ENCODE data around the gene LRSAM1.

Gene LRSAM1

GRCh38 chr9:127423934-127424675 lies 27.2 kb upstream of the LRSAM1 start, which contains the start of gene ZNF79:
Gene ZNF79, plus strand, starts transcription at chr9:127424382. Its CDS starts 406 bp downstream, at chr9:127424788.
- FAIRE-seq (peak; percentile 92), DNase-seq (ENCODE audit: insufficient read length, low spot score) (peak; percentile 94)
- TF ChIP-seq POLR2AphosphoS5 (IDR thresholded peaks at IDR 0.05; ENCODE audit: low read depth, low read length) = peak; percentile 93
- peak; percentile 57 for TF ChIP-seq TAF1 (IDR thresholded peaks at IDR 0.05; ENCODE audit: low read depth, low read length)
- TF ChIP-seq POU2F2 (IDR thresholded peaks at IDR 0.05; ENCODE audit: low read depth, low read length) = no peak
- TF ChIP-seq POLR2A (IDR thresholded peaks at IDR 0.05; ENCODE audit: low read depth, low read length) = peak; percentile 89
- TF ChIP-seq SPI1 (IDR thresholded peaks at IDR 0.05; ENCODE audit: low read depth, low read length) = no peak

DNA sequence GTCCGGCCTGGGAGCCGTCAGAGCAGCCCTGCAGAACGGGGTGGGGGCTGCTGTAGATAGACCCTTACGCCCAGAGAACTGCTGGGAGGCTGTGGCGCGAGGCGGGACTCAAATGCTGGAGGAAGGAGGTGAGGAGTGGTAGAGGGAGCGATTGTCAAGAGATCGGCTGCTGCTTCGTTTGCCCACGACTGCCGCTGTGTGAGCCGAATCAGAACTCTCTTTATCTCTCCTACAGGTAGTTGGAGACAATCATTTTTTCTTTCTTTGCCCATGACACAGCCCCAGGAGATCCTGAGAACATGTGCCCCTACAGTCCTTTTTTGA lies 26.7 kb upstream of the LRSAM1 start:
- TF ChIP-seq SPI1 (IDR thresholded peaks at IDR 0.05; ENCODE audit: low read depth, low read length) = no peak
- no peak for TF ChIP-seq PAX5 (IDR thresholded peaks at IDR 0.05; ENCODE audit: insufficient read depth, low read length, severe bottlenecking)
- TF ChIP-seq POLR2A (IDR thresholded peaks at IDR 0.05; ENCODE audit: low read depth, low read length) = no peak
- TF ChIP-seq POLR2AphosphoS5 (IDR thresholded peaks at IDR 0.05; ENCODE audit: low read depth, low read length) = no peak
- TF ChIP-seq POU2F2 (IDR thresholded peaks at IDR 0.05; ENCODE audit: low read depth, low read length) = no peak
- TF ChIP-seq TAF1 (IDR thresholded peaks at IDR 0.05; ENCODE audit: low read depth, low read length) = no peak
- FAIRE-seq (no peak), DNase-seq (ENCODE audit: insufficient read length, low spot score) (no peak)

- no peak for DNase-seq (ENCODE audit: insufficient read length, low spot score)
- FAIRE-seq = no peak
- no peak for TF ChIP-seq PAX5 (IDR thresholded peaks at IDR 0.05; ENCODE audit: insufficient read depth, low read length, severe bottlenecking)
- no peak for TF ChIP-seq POLR2AphosphoS5 (IDR thresholded peaks at IDR 0.05; ENCODE audit: low read depth, low read length)
- no peak for TF ChIP-seq POU2F2 (IDR thresholded peaks at IDR 0.05; ENCODE audit: low read depth, low read length)
- TF ChIP-seq POLR2A (IDR thresholded peaks at IDR 0.05; ENCODE audit: low read depth, low read length) = no peak
- TF ChIP-seq SPI1 (IDR thresholded peaks at IDR 0.05; ENCODE audit: low read depth, low read length) = no peak
- TF ChIP-seq TAF1 (IDR thresholded peaks at IDR 0.05; ENCODE audit: low read depth, low read length) = no peak
Observed at GRCh38 chr9:127426756-127427155, 24.6 kb upstream of the LRSAM1 start.

GRCh38 chr9:127428348-127428747 lies 23.0 kb upstream of the LRSAM1 start:
- TF ChIP-seq POLR2AphosphoS5 (IDR thresholded peaks at IDR 0.05; ENCODE audit: low read depth, low read length) = no peak
- no peak for TF ChIP-seq SPI1 (IDR thresholded peaks at IDR 0.05; ENCODE audit: low read depth, low read length)
- TF ChIP-seq POU2F2 (IDR thresholded peaks at IDR 0.05; ENCODE audit: low read depth, low read length) = no peak
- TF ChIP-seq POLR2A (IDR thresholded peaks at IDR 0.05; ENCODE audit: low read depth, low read length) = no peak
- no peak for TF ChIP-seq TAF1 (IDR thresholded peaks at IDR 0.05; ENCODE audit: low read depth, low read length)
- no peak for TF ChIP-seq PAX5 (IDR thresholded peaks at IDR 0.05; ENCODE audit: insufficient read depth, low read length, severe bottlenecking)
- no peak for DNase-seq (ENCODE audit: insufficient read length, low spot score)
- no peak for FAIRE-seq

DNA sequence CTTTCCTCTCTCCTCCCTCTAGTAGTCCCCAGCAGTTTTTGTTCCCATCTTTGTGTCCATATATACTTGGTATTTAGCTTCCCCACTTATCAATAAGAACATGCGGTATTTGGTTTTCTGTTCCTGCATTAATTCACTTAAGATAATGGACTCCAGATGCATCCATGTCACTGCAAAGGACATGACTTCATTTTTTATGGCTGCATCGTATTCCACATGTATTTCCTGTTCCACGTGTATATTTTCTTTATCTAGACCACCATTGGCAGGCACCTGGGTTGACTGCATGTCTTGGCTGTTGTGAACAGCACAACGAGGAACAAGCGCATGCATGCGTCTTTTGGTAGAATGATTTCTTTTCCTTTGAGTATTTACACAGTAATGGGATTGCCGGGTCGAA lies 20.9 kb upstream of the LRSAM1 start:
- no peak for DNase-seq (ENCODE audit: insufficient read length, low spot score)
- no peak for FAIRE-seq
- TF ChIP-seq POLR2A (IDR thresholded peaks at IDR 0.05; ENCODE audit: low read depth, low read length) (no peak), SPI1 (IDR thresholded peaks at IDR 0.05; ENCODE audit: low read depth, low read length) (no peak), POU2F2 (IDR thresholded peaks at IDR 0.05; ENCODE audit: low read depth, low read length) (no peak), TAF1 (IDR thresholded peaks at IDR 0.05; ENCODE audit: low read depth, low read length) (no peak), PAX5 (IDR thresholded peaks at IDR 0.05; ENCODE audit: insufficient read depth, low read length, severe bottlenecking) (no peak), POLR2AphosphoS5 (IDR thresholded peaks at IDR 0.05; ENCODE audit: low read depth, low read length) (no peak)

GRCh38 chr9:127437497-127438264 lies 13.6 kb upstream of the LRSAM1 start:
- FAIRE-seq = no peak
- TF ChIP-seq PAX5 (IDR thresholded peaks at IDR 0.05; ENCODE audit: insufficient read depth, low read length, severe bottlenecking) (no peak), TAF1 (IDR thresholded peaks at IDR 0.05; ENCODE audit: low read depth, low read length) (no peak), POU2F2 (IDR thresholded peaks at IDR 0.05; ENCODE audit: low read depth, low read length) (no peak), POLR2AphosphoS5 (IDR thresholded peaks at IDR 0.05; ENCODE audit: low read depth, low read length) (no peak), POLR2A (IDR thresholded peaks at IDR 0.05; ENCODE audit: low read depth, low read length) (no peak), SPI1 (IDR thresholded peaks at IDR 0.05; ENCODE audit: low read depth, low read length) (no peak)
- no peak for DNase-seq (ENCODE audit: insufficient read length, low spot score)

DNA sequence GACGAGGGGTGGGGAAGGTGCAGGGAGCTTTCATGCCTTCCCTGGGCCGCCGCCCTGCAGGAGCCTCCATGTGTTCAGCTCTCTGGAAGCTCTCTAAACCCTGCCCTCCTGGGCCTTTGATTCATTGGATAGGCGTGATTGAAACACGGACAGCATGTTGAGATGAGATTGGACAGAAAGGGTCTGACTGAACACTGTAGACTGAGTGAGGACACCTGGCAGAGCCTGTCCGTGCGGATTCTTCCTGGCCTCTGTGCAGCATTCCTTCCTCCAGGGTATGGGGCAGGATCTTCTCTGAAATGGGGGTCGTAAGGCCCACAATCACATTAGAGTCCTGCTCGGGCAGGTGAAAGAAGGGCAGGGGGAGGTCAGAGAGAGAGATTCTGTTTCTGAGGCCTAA lies 12.9 kb upstream of the LRSAM1 start:
- no peak for FAIRE-seq
- TF ChIP-seq TAF1 (IDR thresholded peaks at IDR 0.05; ENCODE audit: low read depth, low read length) (no peak), SPI1 (IDR thresholded peaks at IDR 0.05; ENCODE audit: low read depth, low read length) (no peak), POU2F2 (IDR thresholded peaks at IDR 0.05; ENCODE audit: low read depth, low read length) (no peak), POLR2AphosphoS5 (IDR thresholded peaks at IDR 0.05; ENCODE audit: low read depth, low read length) (no peak), PAX5 (IDR thresholded peaks at IDR 0.05; ENCODE audit: insufficient read depth, low read length, severe bottlenecking) (no peak), POLR2A (IDR thresholded peaks at IDR 0.05; ENCODE audit: low read depth, low read length) (no peak)
- DNase-seq (ENCODE audit: insufficient read length, low spot score) = no peak

- FAIRE-seq = no peak
Observed at GRCh38 chr9:127444283-127444920, 6.9 kb upstream of the LRSAM1 start.

More at GRCh38 chr9:127444283-127444920, 6.9 kb upstream of the LRSAM1 start:
- TF ChIP-seq POLR2AphosphoS5 (IDR thresholded peaks at IDR 0.05; ENCODE audit: low read depth, low read length) (peak; percentile 25; the same call in 1 of the 2 replicates), POU2F2 (IDR thresholded peaks at IDR 0.05; ENCODE audit: low read depth, low read length) (peak; percentile 65; the same call in 1 of the 2 replicates), POLR2A (IDR thresholded peaks at IDR 0.05; ENCODE audit: low read depth, low read length) (no peak; the same call in none of the 2 replicates), PAX5 (IDR thresholded peaks at IDR 0.05; ENCODE audit: insufficient read depth, low read length, severe bottlenecking) (no peak)
- DNase-seq (ENCODE audit: insufficient read length, low spot score) = no peak

Data from GM12891 (cell line).